Psoas muscle (tissue), 8 donors: ENCODE results near the gene STX18. TPM values are rescaled to one million over a fixed set of nuclear protein-coding genes. Genes with fewer than 3 reads are reported as not detected.

Experiments
- ATAC-seq, 4 donors: fragments of 200-7000 bp; cut with Tn5 transposase; one replicate each; pipeline ENCODE4 v1.9.1; 2020; ENCODE audit warnings: moderate library complexity in 3 of 4, mild to moderate bottlenecking in 2 of 4
- DNase-seq, 2 donors: peaks; one replicate each; pipeline ENCODE4 v3.0.0-alpha.2; 2020
- H3K27ac ChIP-seq: fragments of 200-600 bp; one replicate; pipeline ENCODE4 v1.8.0; 2022
- H3K27me3 ChIP-seq, 3 donors: fragments of 200-600 bp in 1 of 3; one replicate each; pipeline versions ENCODE4 v1.6.1 to v1.8.0; 2013 to 2022; ENCODE audit warnings: low read length in 2 of 3, mild to moderate bottlenecking in 2 of 3, moderate library complexity in 1 of 3; ENCODE audit not compliant: insufficient read depth in 3 of 3
- H3K36me3 ChIP-seq, 2 donors: fragments of 200-600 bp in 1 of 2; one replicate each; pipeline versions ENCODE4 v1.6.1 to v1.8.0; 2013 to 2022; ENCODE audit warnings: low read depth in 1 of 2, mild to moderate bottlenecking in 1 of 2, moderate library complexity in 1 of 2; ENCODE audit not compliant: insufficient read depth in 1 of 2
- H3K4me1 ChIP-seq: fragments of 200-600 bp; one replicate; pipeline ENCODE4 v1.8.0; 2022
- H3K4me3 ChIP-seq: fragments of 200-600 bp; one replicate; pipeline ENCODE4 v1.8.0; 2022; ENCODE audit warnings: mild to moderate bottlenecking
- H3K9me3 ChIP-seq: fragments of 200-600 bp; one replicate; pipeline ENCODE4 v1.8.0; 2022
- CTCF ChIP-seq: fragments of 200-600 bp; IDR thresholded peaks from one replicate; pipeline ENCODE4 v1.8.0; 2022; ENCODE audit warnings: antibody characterized with exemption
- WGBS, 3 donors: extraction: QIAGEN DNeasy Blood & Tissue Kit; methylation state at CpG; one replicate each; pipeline versions ENCODE4 v1.1.6 to v1.1.7; 2013; 5-methylcytosine and 5-hydroxymethylcytosine counted together
- intact Hi-C, 2 donors: fragments of 100-400 bp; cut with DNase I; formaldehyde crosslinking; loops; one replicate each; pipeline versions ENCODE4 v1.11.0 to v1.14.2; 2022
- polyA plus RNA-seq, 3 donors: library from polyadenylated mRNA; stranded (reverse); fragments of 200-250 nt; gene quantifications; one replicate each; pipeline ENCODE4 v1.2.3, GENCODE V29; 2013
- total RNA-seq, 4 donors: library from RNA; stranded (reverse); fragmentation: NEBNext Ultra II Directional in 2 of 4; extraction: Animal tissue kit (Norgen Biotek cat#: 25700) in 2 of 4; gene quantifications; one replicate each; pipeline versions ENCODE4 v1.2.1 to v1.2.4, GENCODE V29; 2021 to 2023
- donor health status: healthy with polysubstance abuse.
- donor health status: DM: no; HTN: no; CAD: no; lungs with moderate emphysema.
- donor health status: Bipolar disorder and iron deficiency.
- donor health status: healthy.
- donor health status: DM: yes; HTN: yes; CAD: no.
- donor health status: DM: no; HTN: no; CAD: no.
- donor health status: DM: no; HTN: no; CAD: no.
- donor health status: DM: yes; HTN: yes; CAD: no.

Gene STX18
- total and polyA plus RNA-seq, 7 donors = 12.1 to 29.7 (median 21.1) TPM

GRCh38 chr4:4496592-4497372 is 45.1 kb downstream of the STX18 start:
- ATAC-seq = no peak
- Histone ChIP-seq H3K4me3 (no peak overlapping the region), H3K27ac (no peak overlapping the region), H3K9me3 (no peaks in the 10 kb centered on the region), H3K27me3 (no peaks in the 10 kb centered on the region), H3K36me3 (no peaks in the 10 kb centered on the region), H3K4me1 (no peaks in the 10 kb centered on the region)
- intact Hi-C loops = loop anchor here in 1 of 2 donors (10.0 kb wide), 2 partner anchors 358 to 498 kb away; partner anchors contain the start of gene MSX1
- DNase-seq = no peak
- 74 to 82% (median 80%) methylated on average over 9 of the region's 9 CpGs for WGBS, 3 donors
- TF ChIP-seq CTCF = no peak

- no peaks in the 10 kb centered on the region for H3K36me3 ChIP-seq
- intact Hi-C loops = loop anchor here in 1 of 2 donors (10.0 kb wide), 2 partner anchors 360 to 500 kb away; partner anchors contain the start of gene MSX1
- ATAC-seq = no peak
- H3K9me3 ChIP-seq = no peaks in the 10 kb centered on the region
- H3K27ac ChIP-seq = no peak overlapping the region
- no peaks in the 10 kb centered on the region for H3K27me3 ChIP-seq
- no peak overlapping the region for H3K4me3 ChIP-seq
- DNase-seq = no peak
- TF ChIP-seq CTCF = no peak
- no peaks in the 10 kb centered on the region for H3K4me1 ChIP-seq
These were observed 47.0 kb downstream of the STX18 start for GRCh38 chr4:4494882-4495281.

- no peaks in the 10 kb centered on the region for H3K4me1 ChIP-seq
- no peak for DNase-seq
- 64 to 80% (median 67%) methylated on average over 6 of the region's 6 CpGs for WGBS, 3 donors
- H3K4me3 ChIP-seq = no peak overlapping the region
- no peaks in the 10 kb centered on the region for H3K27me3 ChIP-seq
- ATAC-seq = no peak
- intact Hi-C loops = loop anchor here in 1 of 2 donors (10.0 kb wide), 2 partner anchors 362 to 502 kb away; partner anchors contain the start of gene MSX1
- H3K27ac ChIP-seq = no peak overlapping the region
- no peak for TF ChIP-seq CTCF
- H3K36me3 ChIP-seq = no peaks in the 10 kb centered on the region
- no peaks in the 10 kb centered on the region for H3K9me3 ChIP-seq
These were observed 49.5 kb downstream of the STX18 start for GRCh38 chr4:4492161-4492847.

GRCh38 chr4:4491396-4491893 is 50.4 kb downstream of the STX18 start:
- Histone ChIP-seq H3K36me3 (no peaks in the 10 kb centered on the region), H3K27ac (no peak overlapping the region), H3K4me1 (no peaks in the 10 kb centered on the region), H3K4me3 (no peak overlapping the region), H3K9me3 (no peaks in the 10 kb centered on the region), H3K27me3 (no peaks in the 10 kb centered on the region)
- 85 to 87% (median 86%) methylated on average over 8 of the region's 8 CpGs for WGBS, 3 donors
- intact Hi-C loops = loop anchor here in 1 of 2 donors (10.0 kb wide), 2 partner anchors 363 to 503 kb away; partner anchors contain the start of gene MSX1
- no peak for TF ChIP-seq CTCF
- DNase-seq (no peak), ATAC-seq (no peak)
